HEK293T (cell line): Measurements from ENCODE around the gene RIMBP2.

ENCODE experiments used
- ARNT ChIP-seq: fragments of 450-650 bp; IDR thresholded peaks from 2 replicates; pipeline ENCODE4 v1.6.1; 2017; ENCODE audit warnings: mild to moderate bottlenecking
- ELF4 ChIP-seq: fragments of 450-650 bp; IDR thresholded peaks from 2 replicates; pipeline ENCODE4 v1.6.1; 2017; ENCODE audit warnings: antibody characterized with exemption
- FOXA1 ChIP-seq: fragments of 450-650 bp; IDR thresholded peaks from 2 replicates; pipeline ENCODE4 v1.6.1; 2016; ENCODE audit warnings: mild to moderate bottlenecking
- FOXK2 ChIP-seq: fragments of 450-650 bp; IDR thresholded peaks from 2 replicates; pipeline ENCODE4 v1.6.1; 2016; ENCODE audit warnings: mild to moderate bottlenecking
- FOXM1 ChIP-seq: fragments of 450-650 bp; IDR thresholded peaks from 2 replicates; pipeline ENCODE4 v1.6.1; 2017; ENCODE audit warnings: mild to moderate bottlenecking, borderline replicate concordance
- L3MBTL2 ChIP-seq: fragments of 450-650 bp; conservative IDR thresholded peaks from 2 replicates; pipeline ENCODE4 v1.6.1; 2016; ENCODE audit warnings: mild to moderate bottlenecking
- SP1 ChIP-seq: fragments of 450-650 bp; IDR thresholded peaks from 2 replicates; pipeline ENCODE4 v1.6.1; 2017
- SUZ12 ChIP-seq: fragments of 450-650 bp; IDR thresholded peaks from 2 replicates; pipeline ENCODE4 v1.6.1; 2016; ENCODE audit warnings: mild to moderate bottlenecking
- TARDBP ChIP-seq: fragments of 450-650 bp; IDR thresholded peaks from 2 replicates; pipeline ENCODE4 v1.6.1; 2016
- ZNF384 ChIP-seq: fragments of 450-650 bp; IDR thresholded peaks from 2 replicates; pipeline ENCODE4 v1.6.1; 2016

GRCh38 chr12:130689408-130690405 lies 26.4 kb downstream of the RIMBP2 start:
- no peak for TF ChIP-seq L3MBTL2
- TF ChIP-seq FOXM1, result no peak
- TF ChIP-seq ELF4, result no peak
- no peak for TF ChIP-seq TARDBP
- no peak for TF ChIP-seq FOXK2
- TF ChIP-seq ZNF384, result no peak
- no peak for TF ChIP-seq ARNT
- no peak for TF ChIP-seq SP1
- TF ChIP-seq SUZ12, result no peak
- TF ChIP-seq FOXA1, result no peak
